ENCODE results near the gene FCER1G.

DNA sequence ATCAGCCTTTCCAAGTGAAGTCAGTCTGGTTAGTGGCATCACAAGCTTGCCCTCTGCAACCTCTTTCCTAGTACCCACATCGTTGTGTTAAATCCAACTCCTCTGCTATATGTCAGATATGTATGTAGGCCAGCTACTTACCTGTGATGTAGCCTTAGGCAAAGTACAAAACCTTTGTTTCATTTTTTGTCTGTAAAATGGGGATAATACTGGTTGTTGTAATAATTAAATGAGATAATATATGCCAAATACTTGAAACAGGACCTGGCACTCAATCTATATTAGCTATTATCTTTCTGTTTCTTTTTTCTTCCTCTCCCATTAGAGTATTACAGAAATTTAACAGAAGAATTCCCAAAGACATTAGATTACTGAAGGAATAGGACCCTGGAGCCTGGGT is 44.7 kb downstream of the FCER1G start:
- TF ChIP-seq, protein P1, sequence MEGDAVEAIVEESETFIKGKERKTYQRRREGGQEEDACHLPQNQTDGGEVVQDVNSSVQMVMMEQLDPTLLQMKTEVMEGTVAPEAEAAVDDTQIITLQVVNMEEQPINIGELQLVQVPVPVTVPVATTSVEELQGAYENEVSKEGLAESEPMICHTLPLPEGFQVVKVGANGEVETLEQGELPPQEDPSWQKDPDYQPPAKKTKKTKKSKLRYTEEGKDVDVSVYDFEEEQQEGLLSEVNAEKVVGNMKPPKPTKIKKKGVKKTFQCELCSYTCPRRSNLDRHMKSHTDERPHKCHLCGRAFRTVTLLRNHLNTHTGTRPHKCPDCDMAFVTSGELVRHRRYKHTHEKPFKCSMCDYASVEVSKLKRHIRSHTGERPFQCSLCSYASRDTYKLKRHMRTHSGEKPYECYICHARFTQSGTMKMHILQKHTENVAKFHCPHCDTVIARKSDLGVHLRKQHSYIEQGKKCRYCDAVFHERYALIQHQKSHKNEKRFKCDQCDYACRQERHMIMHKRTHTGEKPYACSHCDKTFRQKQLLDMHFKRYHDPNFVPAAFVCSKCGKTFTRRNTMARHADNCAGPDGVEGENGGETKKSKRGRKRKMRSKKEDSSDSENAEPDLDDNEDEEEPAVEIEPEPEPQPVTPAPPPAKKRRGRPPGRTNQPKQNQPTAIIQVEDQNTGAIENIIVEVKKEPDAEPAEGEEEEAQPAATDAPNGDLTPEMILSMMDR (IDR thresholded peaks at IDR 0.05), result no peak
- TF ChIP-seq EP300 (IDR thresholded peaks at IDR 0.05; ENCODE audit: low read depth) (no peak), POLR2A (IDR thresholded peaks at IDR 0.05) (no peak), POLR2AphosphoS5 (IDR thresholded peaks at IDR 0.05) (no peak)
